ENCODE results near the gene COMMD4.

DNA sequence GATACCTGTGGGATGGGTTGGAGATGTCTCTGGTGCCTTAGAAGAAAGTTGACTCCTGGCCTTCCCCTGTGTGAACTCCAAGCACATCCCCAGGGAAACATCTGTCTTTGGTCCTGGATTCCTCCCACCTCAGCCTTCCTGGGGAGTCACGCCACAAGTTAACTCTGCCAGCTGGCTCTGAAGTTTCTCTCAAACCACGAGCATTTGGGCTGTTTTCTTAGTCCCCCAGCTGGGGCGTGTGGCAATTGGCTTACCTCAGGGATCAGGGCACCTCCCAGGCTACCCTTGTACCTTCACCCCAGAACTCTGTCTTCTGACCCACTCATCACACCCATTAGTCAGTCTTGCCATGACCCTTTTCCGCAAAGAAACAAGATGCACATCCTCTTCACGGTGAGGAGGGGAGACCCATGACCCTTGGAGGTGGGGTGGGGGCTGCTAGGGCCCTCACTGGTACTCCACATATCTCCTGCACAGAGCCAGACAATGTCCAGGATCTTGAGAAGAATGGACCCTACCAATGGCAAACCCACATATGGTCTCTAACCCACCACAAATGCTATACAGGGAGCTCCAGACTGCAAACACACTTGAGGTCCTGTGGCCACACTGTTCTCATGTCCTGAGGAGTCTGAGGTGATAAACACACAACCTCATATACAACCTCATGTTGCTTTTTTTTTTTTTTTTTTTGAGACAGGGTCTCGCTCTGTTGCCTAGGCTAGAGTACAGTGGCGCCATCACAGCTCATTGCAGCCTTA lies 14.9 kb downstream of the COMMD4 start:
- TF ChIP-seq YY1 (IDR thresholded peaks at IDR 0.05; ENCODE audit: insufficient read depth, insufficient read length) (no peak), SUZ12 (IDR thresholded peaks at IDR 0.05; ENCODE audit: extremely low read depth, insufficient read depth, insufficient read length) (no peak)

Data from NT2/D1 (cell line).